ENCODE measurements around the gene FLNC.
A peak's percentile ranks its signal among the peaks of the same experiment; 100 is the strongest.

The FLNC gene

GRCh38 chr7:128830231-128831177 lies at the start of gene FLNC:
Gene FLNC, plus strand, starts transcription at chr7:128830406. Its CDS starts 232 bp downstream, at chr7:128830638.
- peak; percentile 13 for DNase-seq (ENCODE audit: low read depth)

- no peak for DNase-seq (ENCODE audit: low read depth)
Observed at GRCh38 chr7:128781126-128781525, 49.1 kb upstream of the FLNC start.

- no peak for DNase-seq (ENCODE audit: low read depth)
Observed at GRCh38 chr7:128781851-128782250, 48.4 kb upstream of the FLNC start.

GRCh38 chr7:128783143-128783861 lies 46.9 kb upstream of the FLNC start:
- no peak for DNase-seq (ENCODE audit: low read depth)

- no peak for DNase-seq (ENCODE audit: low read depth)
Observed at GRCh38 chr7:128785738-128786137, 44.5 kb upstream of the FLNC start.

GRCh38 chr7:128788446-128789412 lies 41.5 kb upstream of the FLNC start:
- DNase-seq (ENCODE audit: low read depth): no peak

- no peak for DNase-seq (ENCODE audit: low read depth)
Observed at GRCh38 chr7:128790315-128791041, 39.7 kb upstream of the FLNC start.

GRCh38 chr7:128791121-128791971 lies 38.9 kb upstream of the FLNC start, which contains the start of gene CCDC136:
Gene CCDC136, plus strand, starts transcription at chr7:128791968. Its CDS starts 444 bp downstream, at chr7:128792412.
- DNase-seq (ENCODE audit: low read depth): peak; percentile 69

GRCh38 chr7:128791972-128792327 lies 38.3 kb upstream of the FLNC start:
- no peak for DNase-seq (ENCODE audit: low read depth)

- no peak for DNase-seq (ENCODE audit: low read depth)
Observed at GRCh38 chr7:128792471-128793180, 37.6 kb upstream of the FLNC start.

- no peak for DNase-seq (ENCODE audit: low read depth)
Observed at GRCh38 chr7:128793181-128793547, 37.0 kb upstream of the FLNC start.

- DNase-seq (ENCODE audit: low read depth): no peak
Observed at GRCh38 chr7:128794020-128794419, 36.2 kb upstream of the FLNC start.

- no peak for DNase-seq (ENCODE audit: low read depth)
Observed at GRCh38 chr7:128794436-128794835, 35.8 kb upstream of the FLNC start.

- DNase-seq (ENCODE audit: low read depth): no peak
Observed at GRCh38 chr7:128795129-128795528, 35.1 kb upstream of the FLNC start.

GRCh38 chr7:128796327-128796726 lies 33.9 kb upstream of the FLNC start:
- DNase-seq (ENCODE audit: low read depth): no peak

- DNase-seq (ENCODE audit: low read depth): no peak
Observed at GRCh38 chr7:128799451-128799850, 30.8 kb upstream of the FLNC start.

- no peak for DNase-seq (ENCODE audit: low read depth)
Observed at GRCh38 chr7:128800567-128800966, 29.6 kb upstream of the FLNC start.

- DNase-seq (ENCODE audit: low read depth): no peak
Observed at GRCh38 chr7:128801003-128801402, 29.2 kb upstream of the FLNC start.

- no peak for DNase-seq (ENCODE audit: low read depth)
Observed at GRCh38 chr7:128801667-128802418, 28.4 kb upstream of the FLNC start.
